ENCODE data around the gene NFATC1.

GRCh38 chr18:79516441-79516931, 120.8 kb downstream of the NFATC1 start:
- TF ChIP-seq SUZ12 (IDR thresholded peaks at IDR 0.05; ENCODE audit: extremely low read depth, insufficient read depth, insufficient read length) (no peak), YY1 (IDR thresholded peaks at IDR 0.05; ENCODE audit: insufficient read depth, insufficient read length) (no peak)

Measured in NT2/D1 (cell line).